ENCODE data around the gene TXLNB.

DNA sequence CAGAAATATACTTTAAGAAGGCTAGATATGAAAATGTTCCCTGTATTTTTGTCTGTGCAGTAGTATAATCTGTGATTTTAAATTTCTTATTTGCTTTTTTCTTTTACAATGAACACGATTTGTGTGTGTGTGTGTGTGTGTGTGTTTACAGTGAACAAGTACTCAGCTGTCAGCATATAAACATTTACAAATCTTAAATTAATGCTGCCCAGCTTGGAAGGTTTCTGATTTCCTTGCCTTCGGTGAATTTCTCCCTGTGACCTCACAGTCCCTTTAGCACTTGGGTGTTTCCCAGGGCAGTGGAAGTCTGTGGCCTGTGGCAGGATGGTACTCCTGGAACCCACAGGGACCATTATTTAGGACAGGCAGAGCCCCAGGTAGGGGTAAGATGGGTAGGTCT, 37.6 kb downstream of the TXLNB start:
- TF ChIP-seq POLR2A (IDR thresholded peaks at IDR 0.05) (no peak), POLR2AphosphoS5 (IDR thresholded peaks at IDR 0.05) (no peak)
- TF ChIP-seq, protein P1, sequence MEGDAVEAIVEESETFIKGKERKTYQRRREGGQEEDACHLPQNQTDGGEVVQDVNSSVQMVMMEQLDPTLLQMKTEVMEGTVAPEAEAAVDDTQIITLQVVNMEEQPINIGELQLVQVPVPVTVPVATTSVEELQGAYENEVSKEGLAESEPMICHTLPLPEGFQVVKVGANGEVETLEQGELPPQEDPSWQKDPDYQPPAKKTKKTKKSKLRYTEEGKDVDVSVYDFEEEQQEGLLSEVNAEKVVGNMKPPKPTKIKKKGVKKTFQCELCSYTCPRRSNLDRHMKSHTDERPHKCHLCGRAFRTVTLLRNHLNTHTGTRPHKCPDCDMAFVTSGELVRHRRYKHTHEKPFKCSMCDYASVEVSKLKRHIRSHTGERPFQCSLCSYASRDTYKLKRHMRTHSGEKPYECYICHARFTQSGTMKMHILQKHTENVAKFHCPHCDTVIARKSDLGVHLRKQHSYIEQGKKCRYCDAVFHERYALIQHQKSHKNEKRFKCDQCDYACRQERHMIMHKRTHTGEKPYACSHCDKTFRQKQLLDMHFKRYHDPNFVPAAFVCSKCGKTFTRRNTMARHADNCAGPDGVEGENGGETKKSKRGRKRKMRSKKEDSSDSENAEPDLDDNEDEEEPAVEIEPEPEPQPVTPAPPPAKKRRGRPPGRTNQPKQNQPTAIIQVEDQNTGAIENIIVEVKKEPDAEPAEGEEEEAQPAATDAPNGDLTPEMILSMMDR (IDR thresholded peaks at IDR 0.05 in 8 of 11, conservative IDR thresholded peaks at IDR 0.05 in 3 of 11) = no peak

Measured in spleen (tissue), 7 donors.